H9 (cell line): ENCODE results near the gene MMP25. TPM values are rescaled to one million over a fixed set of nuclear protein-coding genes. Genes with fewer than 3 reads are reported as not detected.

Source experiments
- DNase-seq: peaks from one replicate; pipeline ENCODE4 v3.0.0-alpha.2; 2017
- H2AFZ ChIP-seq: one replicate; pipeline ENCODE4 v1.6.1; 2013; ENCODE audit warnings: mild to moderate bottlenecking, low read length, control low read depth, moderate library complexity
- H2AK5ac ChIP-seq: 2 replicates; pipeline ENCODE4 v1.6.1; 2013; ENCODE audit warnings: low read length, control low read depth, mixed read lengths; ENCODE audit not compliant: insufficient read length
- H2BK120ac ChIP-seq: one replicate; pipeline ENCODE4 v1.6.1; 2013; ENCODE audit warnings: low read depth, mild to moderate bottlenecking, low read length, control low read depth, inconsistent platforms; ENCODE audit not compliant: poor library complexity, severe bottlenecking
- H2BK12ac ChIP-seq: 2 replicates; pipeline ENCODE4 v1.6.1; 2013; ENCODE audit warnings: low read length, control low read depth, mixed read lengths, low read depth; ENCODE audit not compliant: insufficient read length
- H2BK15ac ChIP-seq: 2 replicates; pipeline ENCODE4 v1.6.1; 2013; ENCODE audit warnings: low read depth, low read length, control low read depth
- H2BK20ac ChIP-seq: one replicate; pipeline ENCODE4 v1.6.1; 2013; ENCODE audit warnings: low read depth, mild to moderate bottlenecking, low read length, control low read depth, inconsistent platforms; ENCODE audit not compliant: poor library complexity, severe bottlenecking
- H2BK5ac ChIP-seq: 2 replicates; pipeline ENCODE4 v1.6.1; 2013; ENCODE audit warnings: low read length, control low read depth, mixed read lengths; ENCODE audit not compliant: insufficient read length
- H3K14ac ChIP-seq: 2 replicates; pipeline ENCODE4 v1.6.1; 2013; ENCODE audit warnings: low read length, control low read depth; ENCODE audit not compliant: insufficient read depth
- H3K18ac ChIP-seq: 2 replicates; pipeline ENCODE4 v1.6.1; 2013; ENCODE audit warnings: low read depth, mild to moderate bottlenecking, mixed read lengths, low read length, control low read depth; ENCODE audit not compliant: insufficient read length
- H3K23ac ChIP-seq: 2 replicates; pipeline ENCODE4 v1.6.1; 2013; ENCODE audit warnings: low read length, control low read depth, mixed read lengths, low read depth; ENCODE audit not compliant: insufficient read length
- H3K23me2 ChIP-seq: 2 replicates; pipeline ENCODE4 v1.6.1; 2013; ENCODE audit warnings: low read depth, mild to moderate bottlenecking, mixed read lengths, low read length, control low read depth; ENCODE audit not compliant: insufficient read length, poor library complexity, severe bottlenecking
- H3K27ac ChIP-seq: 2 replicates; pipeline ENCODE4 v1.5.1; 2013; ENCODE audit warnings: low read length, control low read depth, mixed read lengths, low read depth; ENCODE audit not compliant: insufficient read length
- H3K27me3 ChIP-seq: 2 replicates; pipeline ENCODE4 v1.6.1; 2013; ENCODE audit warnings: low read length, control low read depth, inconsistent platforms; ENCODE audit not compliant: insufficient read depth
- H3K4ac ChIP-seq: 2 replicates; pipeline ENCODE4 v1.6.1; 2013; ENCODE audit warnings: low read depth, mild to moderate bottlenecking, control low read depth, inconsistent platforms, low read length, moderate library complexity
- H3K4me1 ChIP-seq: 2 replicates; pipeline ENCODE4 v1.6.1; 2013; ENCODE audit warnings: low read length, control low read depth, inconsistent platforms; ENCODE audit not compliant: insufficient read depth
- H3K4me2 ChIP-seq: 2 replicates; pipeline ENCODE4 v1.6.1; 2013; ENCODE audit warnings: low read length, control low read depth, mixed read lengths; ENCODE audit not compliant: insufficient read length, insufficient read depth
- H3K56ac ChIP-seq: 2 replicates; pipeline ENCODE4 v1.6.1; 2013; ENCODE audit warnings: low read depth, mild to moderate bottlenecking, mixed read lengths, low read length, control low read depth; ENCODE audit not compliant: insufficient read length
- H3K79me1 ChIP-seq: 2 replicates; pipeline ENCODE4 v1.6.1; 2013; ENCODE audit warnings: low read depth, mild to moderate bottlenecking, moderate library complexity, low read length, control low read depth, inconsistent platforms; ENCODE audit not compliant: insufficient read depth, poor library complexity, severe bottlenecking
- H3K79me2 ChIP-seq: 2 replicates; pipeline ENCODE4 v1.6.1; 2013; ENCODE audit warnings: low read length, control low read depth, inconsistent platforms; ENCODE audit not compliant: insufficient read depth
- H3K9ac ChIP-seq: 2 replicates; pipeline ENCODE4 v1.6.1; 2013; ENCODE audit warnings: low read length, control low read depth, mixed read lengths; ENCODE audit not compliant: insufficient read length; ENCODE audit errors: extremely low read depth
- H3K9me3 ChIP-seq: one replicate; pipeline ENCODE4 v1.6.1; 2013; ENCODE audit warnings: low read depth, low read length, inconsistent platforms; ENCODE audit not compliant: control insufficient read depth
- H3T11ph ChIP-seq: one replicate; pipeline ENCODE4 v1.6.1; 2013; ENCODE audit warnings: mild to moderate bottlenecking, low read length, control low read depth, inconsistent platforms
- H4K20me1 ChIP-seq: one replicate; pipeline ENCODE4 v1.6.1; 2013; ENCODE audit not compliant: control insufficient read depth, insufficient read length, insufficient read depth
- H4K5ac ChIP-seq: 2 replicates; pipeline ENCODE4 v1.6.1; 2013; ENCODE audit warnings: low read depth, mild to moderate bottlenecking, mixed read lengths, low read length, control low read depth; ENCODE audit not compliant: insufficient read length
- H4K8ac ChIP-seq: replicated peaks from 2 replicates; pipeline ENCODE4 v1.6.1; 2013; ENCODE audit warnings: low read length, control low read depth, mixed read lengths, low read depth; ENCODE audit not compliant: insufficient read length
- H4K91ac ChIP-seq: 2 replicates; pipeline ENCODE4 v1.6.1; 2013; ENCODE audit warnings: low read depth, mild to moderate bottlenecking, moderate library complexity, mixed read lengths, low read length, control low read depth; ENCODE audit not compliant: insufficient read length
- H3K27ac Mint-ChIP-seq, 3 experiments: 2 replicates in 2 of 3; 3 replicates in 1 of 3; pipeline ENCODE4 v1.8.0; 2020 to 2021; ENCODE audit warnings: mixed read lengths in 3 of 3, mild to moderate bottlenecking in 1 of 3, moderate library complexity in 1 of 3
- H3K27me3 Mint-ChIP-seq: 2 replicates; pipeline ENCODE4 v1.8.0; 2021; ENCODE audit warnings: low read depth, mild to moderate bottlenecking, moderate library complexity, mixed read lengths
- H3K36me3 Mint-ChIP-seq, 3 experiments: 2 replicates in 2 of 3; 3 replicates in 1 of 3; pipeline ENCODE4 v1.8.0; 2020 to 2021; ENCODE audit warnings: low read depth in 3 of 3, mixed read lengths in 3 of 3; ENCODE audit not compliant: insufficient read depth in 1 of 3
- H3K4me1 Mint-ChIP-seq, 2 experiments: 2 replicates each; pipeline ENCODE4 v1.8.0; 2020; ENCODE audit warnings: mixed read lengths in 2 of 2
- H3K4me3 Mint-ChIP-seq, 2 experiments: 2 replicates in 1 of 2; 3 replicates in 1 of 2; pipeline ENCODE4 v1.8.0; 2020 to 2021; ENCODE audit warnings: mild to moderate bottlenecking in 2 of 2, mixed read lengths in 2 of 2, moderate library complexity in 1 of 2
- H3K9me3 Mint-ChIP-seq, 2 experiments: 2 replicates in 1 of 2; 3 replicates in 1 of 2; pipeline ENCODE4 v1.8.0; 2020; ENCODE audit warnings: mild to moderate bottlenecking in 2 of 2, mixed read lengths in 2 of 2, moderate library complexity in 1 of 2
- CTCF ChIP-seq: fragments of 200-600 bp; sonication (generic); conservative IDR thresholded peaks from 3 replicates; pipeline ENCODE4 v1.8.0; 2021; ENCODE audit warnings: antibody characterized with exemption, mild to moderate bottlenecking
- WGBS: extraction: QIAGEN DNeasy Blood & Tissue Kit; methylation state at CpG from one replicate; pipeline ENCODE4 v1.1.7; 2013; ENCODE audit warnings: missing lambda C conversion rate, low lambda C conversion rate, mixed read lengths; ENCODE audit not compliant: insufficient read length; ENCODE audit errors: extremely low coverage; 5-methylcytosine and 5-hydroxymethylcytosine counted together
- total RNA-seq: library from RNA; stranded (reverse); gene quantifications from 2 replicates; pipeline ENCODE4 v1.2.1, GENCODE V29; 2021

MMP25 gene
- total RNA-seq, 1 experiment from 2014 or later = 13.5 TPM

DNA sequence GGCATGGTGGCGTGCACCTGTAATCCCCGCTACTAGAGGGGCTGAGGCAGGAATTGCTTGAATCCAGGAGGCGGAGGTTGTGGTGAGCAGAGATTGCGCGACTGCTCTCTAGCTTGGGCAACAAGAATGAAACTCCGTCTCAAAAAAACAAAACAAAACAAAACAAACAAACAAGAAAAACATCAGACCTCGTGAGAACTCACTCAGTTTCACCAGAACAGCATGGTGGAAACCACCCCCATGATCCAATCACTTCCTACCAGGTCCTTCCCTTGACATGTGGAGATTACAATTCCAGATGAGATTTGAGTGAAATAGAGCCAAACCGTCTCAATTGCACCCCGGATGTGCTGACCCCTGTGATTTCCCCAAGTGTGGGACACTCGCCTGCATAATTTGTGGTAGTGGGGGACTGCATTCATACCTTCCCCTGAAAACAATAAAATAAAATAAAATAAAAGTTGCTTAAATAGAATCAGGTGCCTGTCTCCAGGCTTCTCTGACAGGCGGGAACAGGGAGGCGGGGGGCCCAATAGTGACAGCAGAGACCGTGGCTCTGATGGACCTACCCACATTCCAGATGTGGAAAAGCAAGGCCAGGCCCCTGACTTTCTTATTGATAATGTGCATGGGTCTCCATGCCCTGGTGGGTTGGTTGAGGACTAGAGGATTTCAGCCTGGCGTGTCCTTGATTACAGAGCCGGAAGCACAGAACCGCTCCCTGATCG lies 39.7 kb downstream of the MMP25 start:
- Histone ChIP-seq H3K4ac (no peak overlapping the region), H4K20me1 (no peaks in the 10 kb centered on the region), H4K5ac (no peak overlapping the region), H2BK5ac (no peak overlapping the region), H3K9me3 (no peaks in the 10 kb centered on the region), H3K79me1 (no peaks in the 10 kb centered on the region), H2BK120ac (no peak overlapping the region), H2BK15ac (no peak overlapping the region), H3K79me2 (no peaks in the 10 kb centered on the region), H3K4me2 (no peak overlapping the region), H2BK12ac (no peak overlapping the region), H2BK20ac (no peak overlapping the region), H3K18ac (no peak overlapping the region), H3K23ac (no peak overlapping the region), H3K14ac (no peak overlapping the region), H3K27ac (no peak overlapping the region), H3K23me2 (no peaks in the 10 kb centered on the region), H3K4me1 (no peaks in the 10 kb centered on the region), H2AK5ac (no peak overlapping the region), H3K56ac (no peak overlapping the region), H3K9ac (no peak overlapping the region), H4K8ac (no peak overlapping the region), H2AFZ (no peak overlapping the region), H3T11ph (no peak overlapping the region), H3K27me3 (no peaks in the 10 kb centered on the region), H4K91ac (no peak overlapping the region)
- Mint-ChIP-seq H3K9me3 (no peaks in the 10 kb centered on the region), H3K27ac (peak overlapping the region in 1 of 3 experiments; percentile 70; a peak in 1 of 7 replicates), H3K4me1 (peaks cover 10 to 17% of the 10 kb centered on the region in 2 experiments), H3K36me3 (peaks cover 20 to 57% (median 23%) of the 10 kb centered on the region in 3 experiments; a peak in 6 of 7 replicates), H3K4me3 (no peak overlapping the region), H3K27me3 (no peaks in the 10 kb centered on the region; the same call in 1 of the 2 replicates)
- TF ChIP-seq CTCF = no peak
- WGBS = no CpG with 5 or more reads among the region's 17 CpGs
- DNase-seq = no peak
